Brain microvascular endothelial cell (primary cell): ENCODE results near the gene NASP.

Experiments
- DNase-seq: peaks from one replicate; pipeline ENCODE4 v3.0.0-alpha.2; 2020
- H3K27ac ChIP-seq: fragments of 250-450 bp; sonication (Bioruptor Pico); 2 replicates; pipeline ENCODE4 v1.5.1; 2020; ENCODE audit warnings: mild to moderate bottlenecking, moderate library complexity
- H3K27me3 ChIP-seq: fragments of 250-450 bp; sonication (Bioruptor Pico); replicated peaks from 2 replicates; pipeline ENCODE4 v1.5.1; 2020; ENCODE audit warnings: mild to moderate bottlenecking
- H3K36me3 ChIP-seq: fragments of 250-450 bp; sonication (Bioruptor Pico); replicated peaks from 2 replicates; pipeline ENCODE4 v1.5.1; 2020; ENCODE audit warnings: mild to moderate bottlenecking
- H3K4me3 ChIP-seq: 2 replicates; pipeline ENCODE4 v1.5.1; 2011; ENCODE audit warnings: low read depth, mild to moderate bottlenecking, control low read depth, low read length, moderate library complexity
- in situ Hi-C: cut with HindIII; loops from 2 replicates; pipeline ENCODE4 v1.10.0; 2017; ENCODE audit warnings: low sequenced_read_pairs, low pct_ligation_motif_present
- TF ChIP-seq, protein P1 (sequence below): IDR thresholded peaks from 2 replicates; pipeline ENCODE4 v1.5.1; 2011; ENCODE audit warnings: low read depth, mild to moderate bottlenecking, moderate library complexity, low read length, control low read depth, inconsistent platforms; ENCODE audit errors: missing control alignments

The NASP gene

DNA sequence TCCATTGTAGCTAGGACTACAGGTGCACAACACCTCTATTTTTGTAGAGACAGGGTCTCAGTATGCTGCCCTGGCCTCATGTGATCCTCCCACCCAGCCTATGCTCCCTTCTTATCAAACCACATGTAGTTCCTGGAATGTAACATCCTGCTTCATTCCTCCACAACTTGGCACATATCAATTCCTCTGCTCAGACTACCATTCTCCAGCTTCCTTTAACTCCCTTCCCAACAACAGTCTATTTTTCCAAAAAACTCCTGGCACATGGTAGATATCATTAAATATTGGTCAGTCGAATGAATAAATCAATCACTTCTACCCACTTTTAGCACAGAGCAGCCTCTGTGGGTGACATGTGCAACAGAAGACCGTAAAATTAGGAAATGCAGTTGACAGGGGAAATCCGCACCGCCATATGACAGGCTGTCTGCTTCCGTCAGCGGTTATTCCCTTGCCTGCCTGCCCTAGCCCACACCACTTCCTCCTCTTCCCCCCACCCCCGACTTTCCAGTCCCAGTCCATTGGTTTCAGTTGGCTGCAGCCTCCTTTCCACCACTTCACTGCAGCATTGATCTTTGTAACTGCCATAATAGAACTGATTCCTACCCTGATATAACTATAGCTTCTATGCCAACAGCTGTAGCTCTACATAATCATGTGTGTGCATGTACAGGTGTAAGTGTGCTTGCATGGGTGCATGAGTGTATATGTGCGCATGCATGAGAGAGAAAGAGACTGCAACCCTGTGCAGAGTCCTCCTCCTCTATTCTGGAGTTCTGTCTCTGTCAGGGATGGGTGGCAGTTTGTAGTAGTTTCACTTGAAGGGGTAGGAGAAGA is 40.0 kb upstream of the NASP start:
- Histone ChIP-seq H3K4me3 (no peak overlapping the region), H3K27ac (no peak overlapping the region), H3K36me3 (no peaks in the 10 kb centered on the region), H3K27me3 (no peaks in the 10 kb centered on the region)
- in situ Hi-C loops: no loop called here
- DNase-seq: no peak
- TF ChIP-seq, protein P1, sequence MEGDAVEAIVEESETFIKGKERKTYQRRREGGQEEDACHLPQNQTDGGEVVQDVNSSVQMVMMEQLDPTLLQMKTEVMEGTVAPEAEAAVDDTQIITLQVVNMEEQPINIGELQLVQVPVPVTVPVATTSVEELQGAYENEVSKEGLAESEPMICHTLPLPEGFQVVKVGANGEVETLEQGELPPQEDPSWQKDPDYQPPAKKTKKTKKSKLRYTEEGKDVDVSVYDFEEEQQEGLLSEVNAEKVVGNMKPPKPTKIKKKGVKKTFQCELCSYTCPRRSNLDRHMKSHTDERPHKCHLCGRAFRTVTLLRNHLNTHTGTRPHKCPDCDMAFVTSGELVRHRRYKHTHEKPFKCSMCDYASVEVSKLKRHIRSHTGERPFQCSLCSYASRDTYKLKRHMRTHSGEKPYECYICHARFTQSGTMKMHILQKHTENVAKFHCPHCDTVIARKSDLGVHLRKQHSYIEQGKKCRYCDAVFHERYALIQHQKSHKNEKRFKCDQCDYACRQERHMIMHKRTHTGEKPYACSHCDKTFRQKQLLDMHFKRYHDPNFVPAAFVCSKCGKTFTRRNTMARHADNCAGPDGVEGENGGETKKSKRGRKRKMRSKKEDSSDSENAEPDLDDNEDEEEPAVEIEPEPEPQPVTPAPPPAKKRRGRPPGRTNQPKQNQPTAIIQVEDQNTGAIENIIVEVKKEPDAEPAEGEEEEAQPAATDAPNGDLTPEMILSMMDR: no peak

DNA sequence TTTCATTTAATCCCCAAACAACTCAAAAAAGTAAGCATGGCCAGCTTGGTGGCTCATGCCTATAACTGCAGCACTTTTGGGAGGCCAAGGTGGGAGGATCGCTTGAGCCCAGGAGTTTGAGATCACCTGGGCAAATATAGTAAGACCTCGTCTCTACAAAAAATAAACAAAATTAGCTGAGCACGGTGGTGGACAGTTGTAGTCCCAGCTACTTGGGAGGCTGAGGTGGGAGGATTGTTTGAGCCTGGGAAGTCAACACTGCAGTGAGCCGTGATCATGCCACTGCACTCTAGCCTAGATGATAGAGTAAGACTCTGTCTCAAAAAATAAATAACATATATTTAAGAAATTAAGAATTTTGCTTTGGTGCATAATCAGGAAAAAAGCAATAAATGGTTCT is 39.3 kb upstream of the NASP start:
- Histone ChIP-seq H3K27ac (no peak overlapping the region), H3K36me3 (no peaks in the 10 kb centered on the region), H3K4me3 (no peak overlapping the region), H3K27me3 (no peaks in the 10 kb centered on the region)
- DNase-seq: no peak
- TF ChIP-seq, protein P1: no peak
- in situ Hi-C loops: no loop called here

DNA sequence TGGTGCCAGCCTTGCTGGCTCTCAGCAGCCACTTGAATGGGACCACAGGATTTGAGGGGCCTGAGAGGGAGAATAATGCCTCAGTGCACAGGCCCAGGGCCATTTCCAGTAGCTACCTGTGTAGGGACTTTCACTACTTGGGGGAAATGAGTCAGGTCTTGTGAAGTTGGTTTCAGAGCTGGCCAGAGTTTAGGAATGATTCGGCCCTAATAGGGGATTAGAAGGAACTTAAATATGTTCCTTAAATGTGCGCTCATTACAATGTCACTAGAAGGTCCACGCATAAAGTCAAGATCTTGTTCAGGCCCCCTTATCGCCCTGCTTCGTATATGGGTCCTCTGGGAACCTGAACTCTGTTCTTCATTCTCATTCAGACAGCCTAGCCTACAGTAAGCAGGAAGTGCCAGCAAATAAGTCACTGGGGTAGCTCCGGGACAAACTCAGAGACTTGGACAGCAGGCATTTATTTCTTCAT is 38.8 kb upstream of the NASP start:
- Histone ChIP-seq H3K27me3 (no peaks in the 10 kb centered on the region), H3K36me3 (no peaks in the 10 kb centered on the region), H3K27ac (no peak overlapping the region), H3K4me3 (no peak overlapping the region)
- TF ChIP-seq, protein P1: no peak
- in situ Hi-C loops: no loop called here
- no peak for DNase-seq

DNA sequence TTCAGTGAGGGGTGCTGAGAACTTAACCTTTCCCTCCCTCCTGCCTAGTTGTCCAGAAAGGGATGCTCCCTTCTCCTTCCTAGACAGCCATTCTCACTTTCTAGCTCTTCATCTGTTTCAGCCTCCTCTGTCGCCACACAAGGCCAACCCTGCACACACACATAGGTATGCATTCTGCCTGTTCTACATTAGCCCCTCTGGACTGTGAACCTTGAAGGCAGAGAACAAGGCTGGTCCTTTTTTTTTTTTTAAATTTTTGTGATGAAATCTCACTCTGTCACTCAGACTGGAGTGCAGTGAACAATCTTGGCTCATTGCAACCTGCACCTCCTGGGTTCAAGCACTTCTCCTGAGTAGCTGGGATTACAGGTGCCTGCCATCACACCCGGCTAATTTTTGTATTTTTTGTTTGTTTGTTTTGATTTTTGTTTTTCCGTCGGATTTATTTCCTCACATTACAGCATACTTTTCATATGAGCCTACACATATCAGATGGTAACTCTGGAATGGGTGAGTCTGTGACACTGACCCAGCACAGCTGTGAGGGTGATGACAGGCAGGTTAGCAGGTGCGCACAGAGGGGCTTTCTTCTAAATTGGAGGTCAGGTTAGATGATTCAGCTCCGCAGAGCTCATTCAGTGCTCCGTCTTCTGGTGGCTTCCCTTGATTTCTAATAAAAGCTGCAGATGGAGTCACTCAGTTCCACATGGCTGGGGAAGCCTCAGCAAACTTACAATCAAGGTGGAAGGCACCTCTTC is 38.1 kb upstream of the NASP start:
- in situ Hi-C loops: no loop called here
- no peaks in the 10 kb centered on the region for H3K36me3 ChIP-seq
- H3K27me3 ChIP-seq: no peaks in the 10 kb centered on the region
- DNase-seq: no peak
- TF ChIP-seq, protein P1: no peak
- no peak overlapping the region for H3K27ac ChIP-seq
- H3K4me3 ChIP-seq: no peak overlapping the region

DNA sequence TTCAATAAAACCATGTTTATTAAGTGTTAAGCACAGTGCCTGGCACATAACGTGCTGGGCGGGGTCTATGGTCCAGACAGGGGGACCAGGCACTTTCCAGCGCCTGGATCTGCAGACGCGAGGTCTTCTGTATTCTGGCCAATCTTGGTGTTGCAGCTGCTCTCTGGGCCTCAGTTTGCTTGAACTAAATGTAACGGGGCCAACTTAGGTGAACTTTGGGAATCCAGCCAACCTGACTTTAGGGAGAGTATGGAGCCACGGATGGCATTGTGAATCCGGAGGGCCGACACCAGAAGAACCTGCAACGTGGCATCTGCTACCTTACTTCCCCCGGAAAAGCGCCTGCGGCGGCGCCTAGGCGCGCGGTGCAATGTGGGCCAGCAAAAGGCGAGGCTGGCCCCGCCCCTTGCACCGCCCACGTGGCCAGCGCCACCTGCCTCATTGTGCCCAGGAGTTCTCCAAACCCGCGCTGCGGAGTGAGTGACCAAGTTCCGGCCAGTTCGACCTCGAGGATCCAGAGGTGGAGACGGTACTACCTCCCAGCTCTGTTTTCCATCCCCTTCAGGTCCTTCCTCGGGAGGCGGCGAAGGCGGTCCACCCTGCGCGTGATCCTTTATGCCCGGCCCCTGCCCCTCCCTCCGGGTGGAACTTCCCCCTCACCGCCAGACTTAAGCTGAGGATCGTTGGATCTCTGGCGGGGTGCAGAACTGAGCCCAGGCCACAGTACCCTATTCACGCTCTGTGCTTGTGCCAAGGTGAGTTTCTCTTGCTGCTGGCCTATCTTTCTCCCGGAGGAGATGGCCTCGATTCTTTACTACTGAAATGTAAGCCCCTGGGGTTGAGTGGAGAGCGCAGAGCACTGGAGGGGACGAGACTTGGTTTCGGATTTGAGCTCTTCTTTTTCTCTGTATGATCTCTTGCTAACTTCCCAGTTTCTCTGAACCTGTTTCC is 33.2 kb upstream of the NASP start, which contains the start of gene AKR1A1:
Gene AKR1A1 (plus strand): TSS at position 426 of the 951 bp plus-strand sequence. CDS start 10,969 bp downstream, outside the sequence.
- TF ChIP-seq, protein P1: peak; percentile 13
- peak; percentile 79 for DNase-seq
- in situ Hi-C loops: no loop called here
- H3K27me3 ChIP-seq: no peaks in the 10 kb centered on the region
- H3K4me3 ChIP-seq: peak within 1 kb of the TSS; percentile 75
- H3K36me3 ChIP-seq: peaks cover 17% of the 10 kb centered on the region
- H3K27ac ChIP-seq: peak within 1 kb of the TSS; percentile 87
